A549 treated with CORT108297 at 1 μM for 4 hours (cell line): ENCODE measurements around the gene HAGHL. TPM values are rescaled to one million over a fixed set of nuclear protein-coding genes. Genes with fewer than 3 reads are reported as not detected.

Experiments used
- total RNA-seq: library from RNA; stranded (reverse); fragments of 200-300 nt; extraction: Qiagen RNA extraction; gene quantifications from 5 replicates; pipeline ENCODE4 v1.2.3, GENCODE V29; 2022

The HAGHL gene, protein sequence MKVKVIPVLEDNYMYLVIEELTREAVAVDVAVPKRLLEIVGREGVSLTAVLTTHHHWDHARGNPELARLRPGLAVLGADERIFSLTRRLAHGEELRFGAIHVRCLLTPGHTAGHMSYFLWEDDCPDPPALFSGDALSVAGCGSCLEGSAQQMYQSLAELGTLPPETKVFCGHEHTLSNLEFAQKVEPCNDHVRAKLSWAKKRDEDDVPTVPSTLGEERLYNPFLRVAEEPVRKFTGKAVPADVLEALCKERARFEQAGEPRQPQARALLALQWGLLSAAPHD
- total RNA-seq, result 13.9 to 21.0 TPM (median 20.3 TPM) in 5 replicates

DNA sequence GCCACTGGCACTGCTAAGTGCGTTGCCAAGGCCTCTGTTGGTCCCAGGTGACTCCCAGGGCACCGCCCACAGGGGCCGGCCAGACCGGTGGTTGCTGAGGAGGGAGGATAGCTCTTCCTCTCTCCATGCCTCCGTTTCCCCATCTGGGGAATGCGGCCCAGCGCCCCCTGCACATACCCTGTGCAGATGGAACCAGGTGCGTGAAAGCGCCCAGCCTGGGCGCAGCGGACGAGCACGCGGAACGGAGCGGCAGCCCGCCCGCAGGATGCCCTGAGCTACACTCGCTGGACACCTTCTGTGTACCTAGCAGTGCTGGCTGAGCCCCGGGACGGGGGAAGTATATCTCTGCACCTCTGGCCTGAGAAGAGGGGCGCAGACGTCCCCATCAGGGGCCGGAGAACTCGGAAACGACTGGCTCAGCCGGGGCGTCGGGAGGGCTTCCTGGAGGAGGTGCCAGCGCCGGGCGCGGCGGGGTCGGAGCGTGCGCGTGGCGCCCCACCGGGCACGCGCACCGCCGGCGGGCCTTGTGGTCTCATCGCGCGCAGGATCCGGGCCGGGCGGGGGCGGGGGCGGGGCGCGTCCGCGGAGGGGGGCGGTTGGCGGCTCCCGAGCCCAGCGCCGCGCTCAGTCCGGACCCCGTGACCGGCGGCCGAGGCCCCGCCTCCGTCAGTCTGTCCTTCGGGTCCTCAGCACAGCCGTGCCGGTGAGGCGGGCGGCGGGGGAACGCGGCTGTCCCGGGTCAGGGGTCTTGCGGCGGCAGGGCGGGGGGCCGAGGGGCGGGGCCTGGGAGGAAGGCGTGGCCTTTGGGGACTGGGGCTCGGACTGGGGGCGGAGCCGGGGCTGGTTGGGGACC lies at the start of gene HAGHL, which contains the start of gene CCDC78:
HAGHL (plus strand) TSS at position 669 of the 853 bp plus-strand sequence. CDS start 404 bp downstream, outside the sequence.
CCDC78 (minus strand) TSS at position 6 of the 853 bp plus-strand sequence. CDS start 76 bp downstream, outside the sequence.

DNA sequence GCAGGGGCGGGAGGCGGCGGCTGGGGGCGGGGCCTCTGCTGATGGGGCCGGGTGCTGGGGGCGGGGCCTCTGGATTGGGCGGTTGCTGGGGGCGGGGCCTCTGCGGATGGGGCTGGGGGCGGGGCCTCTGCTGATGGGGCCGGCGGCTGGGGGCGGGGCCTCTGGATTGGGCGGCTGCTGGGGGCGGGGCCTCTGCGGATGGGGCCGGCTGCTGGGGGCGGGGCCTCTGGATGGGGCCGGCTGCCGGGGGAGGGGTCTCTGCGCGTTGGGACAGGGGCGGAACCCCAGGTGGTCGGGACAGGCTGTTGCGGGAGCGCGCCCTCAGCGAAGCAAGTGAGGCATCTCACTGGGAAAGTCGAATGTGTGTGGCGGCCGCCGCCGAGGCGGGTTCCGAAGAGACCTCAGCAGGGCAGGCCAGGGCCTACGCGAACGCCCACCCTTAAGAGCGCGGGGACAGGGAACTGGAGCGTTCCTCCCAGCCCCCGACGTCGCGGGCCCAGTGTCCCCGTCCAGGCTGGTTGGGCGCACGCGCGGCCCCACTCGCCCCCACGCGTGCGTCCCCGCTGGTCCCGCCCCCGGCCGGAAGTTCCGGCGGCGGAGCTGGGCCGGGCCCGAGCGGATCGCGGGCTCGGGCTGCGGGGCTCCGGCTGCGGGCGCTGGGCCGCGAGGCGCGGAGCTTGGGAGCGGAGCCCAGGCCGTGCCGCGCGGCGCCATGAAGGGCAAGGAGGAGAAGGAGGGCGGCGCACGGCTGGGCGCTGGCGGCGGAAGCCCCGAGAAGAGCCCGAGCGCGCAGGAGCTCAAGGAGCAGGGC lies 46.9 kb upstream of the HAGHL start, which contains the start of gene STUB1:
STUB1 (plus strand) TSS at position 597 of the 811 bp plus-strand sequence; CDS start at position 713, 116 bp downstream.

DNA sequence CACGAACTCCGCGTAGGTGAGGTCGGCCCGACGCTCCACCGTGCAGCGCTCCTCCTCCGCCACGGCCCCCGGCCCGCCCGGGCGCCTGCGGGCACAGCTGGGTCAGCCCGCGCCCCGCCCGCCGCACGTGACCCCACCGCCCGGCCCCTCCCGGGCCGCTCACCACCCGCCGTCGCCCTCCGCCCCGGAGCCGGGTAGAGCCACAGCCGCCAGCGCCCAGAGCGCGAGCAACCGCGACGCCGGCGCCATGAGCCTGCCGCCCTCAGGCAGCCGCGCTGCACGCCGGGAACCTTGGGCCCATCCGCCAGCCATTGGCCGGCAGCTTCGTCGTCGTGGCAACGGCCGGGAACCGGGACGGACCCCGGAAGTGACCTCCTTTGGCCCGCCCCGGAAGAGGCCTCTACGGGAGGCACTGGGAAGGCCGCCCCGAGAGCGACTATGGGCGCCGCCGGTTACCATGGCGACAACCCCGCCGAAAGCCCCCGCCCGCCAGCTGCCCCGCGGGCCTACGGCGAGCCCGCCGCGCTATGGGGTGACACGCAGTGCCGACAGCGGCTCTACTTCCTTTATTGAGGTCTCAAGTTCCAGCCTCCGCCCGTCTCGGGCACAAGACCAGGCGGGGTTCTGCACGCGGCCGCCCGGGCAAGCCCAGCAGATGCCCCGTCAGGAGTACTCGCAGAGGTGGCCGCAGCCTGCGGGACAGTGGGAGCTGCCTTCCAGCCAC lies 42.7 kb upstream of the HAGHL start, which contains the start of gene JMJD8:
JMJD8 (minus strand) TSS at position 264 of the 724 bp plus-strand sequence; CDS start at position 249, 15 bp downstream.

DNA sequence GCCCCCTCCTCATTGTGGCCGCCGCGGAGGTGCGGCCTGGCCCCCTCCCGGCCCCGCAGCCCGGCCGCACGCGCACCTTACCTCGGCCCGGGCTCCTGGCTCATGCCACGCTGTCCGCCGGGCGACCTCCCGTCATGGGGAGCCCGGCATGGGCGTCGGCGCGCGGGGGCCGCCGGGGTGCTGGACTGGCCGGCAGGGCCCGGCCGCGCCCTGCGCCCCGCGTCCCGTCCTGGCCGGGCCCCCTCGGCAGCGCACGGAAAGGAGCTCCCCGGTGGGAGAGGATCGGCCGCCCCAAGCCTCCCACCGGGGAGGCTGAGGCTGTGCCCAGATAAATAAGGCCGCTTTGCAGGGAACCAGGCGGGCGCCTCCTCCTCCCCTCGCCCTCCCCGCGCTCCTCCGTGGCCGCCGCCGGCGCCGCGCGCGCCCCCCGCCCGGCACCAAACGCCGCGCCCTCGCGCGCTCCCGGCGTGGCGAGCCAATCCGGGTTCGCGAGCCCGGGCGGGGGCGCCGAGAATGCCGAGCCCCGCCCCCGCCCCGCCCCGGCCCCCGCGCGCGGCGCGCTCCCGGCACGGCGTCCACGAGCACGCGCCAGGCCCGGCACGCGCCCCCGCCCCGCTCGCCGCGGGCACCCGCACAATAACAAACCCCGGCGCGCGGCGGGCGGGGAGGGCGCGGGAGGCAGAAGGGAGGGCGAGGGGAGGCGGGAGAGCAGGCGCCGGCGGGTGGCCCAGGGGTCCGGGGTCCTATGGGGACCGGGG lies 21.3 kb upstream of the HAGHL start, which contains the start of gene FBXL16:
FBXL16 (minus strand) TSS at position 371 of the 758 bp plus-strand sequence. CDS start 8,396 bp downstream, outside the sequence.

DNA sequence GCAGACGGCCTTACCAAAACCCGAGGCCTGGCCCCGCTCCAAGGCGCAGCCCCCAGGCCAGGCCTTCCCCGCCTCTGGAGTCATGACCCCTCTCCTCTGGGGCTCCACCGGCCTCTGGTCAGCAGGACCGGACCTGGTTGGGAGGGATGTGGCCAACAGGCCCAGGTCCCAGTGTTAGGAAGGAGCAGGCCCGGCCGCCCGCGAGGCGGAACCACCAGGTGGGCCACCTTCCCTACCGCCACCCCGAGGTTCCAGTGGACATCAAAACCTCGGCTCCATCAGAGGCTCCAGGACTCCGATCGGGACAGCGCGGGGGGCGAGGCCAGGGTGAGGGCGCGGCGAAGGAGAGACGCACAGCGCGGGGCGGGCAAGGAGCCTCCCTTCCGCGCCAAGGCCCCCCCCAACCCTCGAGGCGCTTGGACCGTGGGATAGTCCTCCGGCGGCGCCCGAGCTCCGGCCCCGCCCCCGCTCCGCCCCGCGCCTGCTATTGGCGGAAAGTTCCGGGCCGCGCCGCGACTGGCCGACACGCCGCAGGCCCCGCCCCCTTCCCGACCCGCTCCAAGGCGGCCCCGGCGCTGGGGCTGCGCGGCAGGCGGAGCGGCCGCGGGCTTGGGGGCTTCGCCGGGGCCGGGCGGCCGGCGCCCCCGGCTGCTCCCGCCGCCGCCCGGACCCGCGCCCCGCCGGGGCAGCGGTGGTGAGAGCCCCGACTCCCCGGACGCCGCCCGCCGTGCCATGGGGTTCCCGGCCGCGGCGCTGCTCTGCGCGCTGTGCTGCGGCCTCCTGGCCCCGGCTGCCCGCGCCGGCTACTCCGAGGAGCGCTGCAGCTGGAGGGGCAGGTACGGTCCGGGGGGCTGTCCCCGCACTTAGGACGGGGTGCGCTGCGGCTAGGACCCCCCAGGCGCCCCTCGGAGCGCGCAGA lies 12.1 kb upstream of the HAGHL start, which contains the start of gene METRN:
METRN (plus strand) TSS at position 561 of the 919 bp plus-strand sequence; CDS start at position 733, 172 bp downstream.

DNA sequence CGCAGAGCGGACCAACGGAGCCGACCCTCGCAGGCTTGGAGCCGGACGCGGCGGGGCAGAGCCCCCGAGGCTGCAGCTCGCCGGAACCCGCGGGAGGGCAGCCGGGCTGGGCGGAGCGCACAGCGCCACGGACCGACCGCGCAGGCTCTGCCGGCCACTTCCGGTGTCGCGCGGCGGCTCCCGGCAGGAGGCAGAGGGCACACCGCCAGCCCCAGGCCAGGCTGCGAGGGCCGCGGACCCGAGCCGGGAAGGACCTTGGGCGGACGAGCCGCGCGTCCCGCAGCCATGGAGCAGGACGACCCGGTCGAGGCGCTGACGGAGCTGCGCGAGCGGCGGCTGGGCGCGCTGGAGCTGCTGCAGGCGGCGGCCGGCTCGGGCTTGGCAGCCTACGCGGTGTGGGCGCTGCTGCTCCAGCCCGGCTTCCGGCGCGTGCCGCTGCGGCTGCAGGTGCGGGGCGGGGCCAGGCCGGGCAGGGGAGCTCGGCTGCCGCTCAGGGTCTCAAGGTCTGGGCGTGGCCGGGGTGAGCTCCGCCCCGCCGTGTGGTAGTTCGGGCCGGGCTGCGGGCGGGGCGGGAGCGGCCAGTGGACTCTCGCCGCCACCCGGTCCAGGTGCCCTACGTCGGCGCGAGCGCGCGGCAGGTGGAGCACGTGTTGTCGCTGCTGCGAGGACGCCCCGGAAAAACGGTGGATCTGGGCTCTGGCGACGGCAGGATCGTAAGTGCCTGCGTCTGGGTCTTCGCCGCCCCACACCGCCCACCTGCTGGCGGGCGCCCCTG lies 5.7 kb upstream of the HAGHL start, which contains the start of gene ANTKMT:
ANTKMT (plus strand) TSS at position 157 of the 775 bp plus-strand sequence; CDS start at position 286, 129 bp downstream.

DNA sequence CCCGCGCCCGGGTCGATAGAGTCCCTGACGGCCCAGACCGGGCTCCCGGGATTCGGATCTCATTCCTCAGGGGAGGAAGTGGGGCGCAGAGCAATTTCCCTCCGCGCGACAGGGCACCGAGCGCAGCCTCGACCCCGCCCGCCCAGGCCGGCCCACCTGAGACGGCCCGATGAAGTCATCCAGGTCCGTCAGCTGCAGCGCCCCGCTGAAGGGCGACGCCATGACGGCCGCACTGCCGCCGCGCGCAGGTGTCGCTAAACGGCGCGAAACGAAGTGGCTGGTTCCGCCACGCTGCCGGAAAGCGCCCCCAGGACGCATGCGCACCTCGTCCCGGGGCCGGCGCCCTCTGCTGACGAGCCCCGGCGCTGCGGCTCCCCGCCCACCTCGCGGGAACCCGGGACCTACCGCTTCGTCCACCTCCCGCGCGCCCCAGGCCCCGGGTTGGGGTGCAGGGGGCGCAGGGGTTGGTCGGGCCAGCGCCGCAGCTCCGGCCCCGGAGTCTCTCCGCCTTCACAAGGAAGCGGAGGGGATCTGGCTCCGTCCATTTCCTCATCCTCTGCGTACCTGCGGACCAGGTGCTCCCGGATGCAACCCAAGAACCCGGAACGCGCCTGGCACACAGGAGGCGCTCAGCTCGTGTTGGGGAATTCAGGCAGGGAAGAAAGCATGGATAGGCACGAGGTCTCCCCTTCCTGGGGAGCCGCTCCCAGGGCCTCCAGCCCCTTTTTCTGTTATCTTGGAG lies 14.0 kb downstream of the HAGHL start, which contains the start of gene CIAO3:
CIAO3 (minus strand) TSS at position 234 of the 742 bp plus-strand sequence; CDS start at position 222, 12 bp downstream.

DNA sequence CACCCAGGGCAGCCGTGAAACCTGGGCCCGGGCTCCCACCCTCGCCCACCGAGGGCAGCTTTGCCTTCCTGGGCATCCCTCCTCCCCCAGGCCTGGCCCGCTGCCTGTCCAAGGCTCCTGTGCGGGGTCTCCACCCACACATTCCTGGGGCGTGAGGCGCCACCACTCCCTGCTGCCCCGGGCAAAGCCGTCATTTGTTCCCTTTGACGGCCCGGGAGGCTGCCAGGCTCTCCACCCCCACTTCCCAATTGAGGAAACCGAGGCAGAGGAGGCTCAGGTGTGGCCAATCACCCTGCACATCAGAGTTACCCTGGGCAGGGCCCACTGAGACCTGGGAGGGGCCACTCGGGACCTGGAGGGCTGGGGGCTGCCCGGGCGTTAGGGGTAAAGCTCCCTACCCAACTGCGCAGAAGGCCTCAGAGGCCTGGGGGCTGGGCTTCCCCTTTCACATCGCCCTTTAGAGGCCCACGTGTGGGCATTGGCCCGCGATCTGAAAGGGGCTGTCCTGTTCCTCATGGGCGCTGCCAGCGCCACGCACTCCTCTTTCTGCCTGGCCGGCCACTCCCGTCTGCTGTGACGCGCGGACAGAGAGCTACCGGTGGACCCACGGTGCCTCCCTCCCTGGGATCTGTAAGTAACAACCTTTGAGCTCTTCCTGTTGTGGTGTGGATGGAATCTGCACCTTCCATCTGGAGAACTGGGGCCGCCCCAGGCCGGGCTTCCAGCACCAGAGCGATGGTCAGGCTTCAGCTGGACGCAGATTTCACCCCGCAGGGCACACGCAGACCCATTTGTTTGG lies 33.8 kb downstream of the HAGHL start, which contains the start of gene MSLN:
MSLN (plus strand) TSS at position 190 of the 799 bp plus-strand sequence. CDS start 1,947 bp downstream, outside the sequence.

Other genes starting within 250 kb of the HAGHL start
- gene CAPN15, start 199.4 kb upstream of the HAGHL start, total RNA-seq, result 43.1 to 85.3 TPM (median 79.8 TPM) in 5 replicates
- gene PRR35, start 166.7 kb upstream of the HAGHL start, total RNA-seq, result 0.11 to 0.21 TPM (median 0.16 TPM) in 5 replicates
- gene NHLRC4, start 160.1 kb upstream of the HAGHL start, total RNA-seq, result 0.18 to 0.31 TPM (median 0.23 TPM) in 5 replicates
- 29.7 to 46.5 TPM (median 42.0 TPM) in 5 replicates for gene PIGQ, start 157.1 kb upstream of the HAGHL start, total RNA-seq
- gene RAB40C, start 137.0 kb upstream of the HAGHL start, total RNA-seq, result 13.6 to 21.0 TPM (median 19.8 TPM) in 5 replicates
- gene WFIKKN1, start 96.1 kb upstream of the HAGHL start, total RNA-seq, result 0.10 to 0.22 TPM (median 0.17 TPM) in 5 replicates
- 80.2 to 152 TPM (median 145 TPM) in 5 replicates for gene METTL26, start 90.8 kb upstream of the HAGHL start, total RNA-seq
- gene MCRIP2, start 85.3 kb upstream of the HAGHL start, total RNA-seq, result 18.9 to 46.8 TPM (median 43.8 TPM) in 5 replicates
- gene WDR90, start 77.7 kb upstream of the HAGHL start, total RNA-seq, result 15.6 to 33.0 TPM (median 31.9 TPM) in 5 replicates
- gene RHOT2, start 59.0 kb upstream of the HAGHL start, total RNA-seq, result 60.9 to 107 TPM (median 100 TPM) in 5 replicates
- 0.35 to 2.0 TPM (median 1.6 TPM) in 5 replicates for gene RHBDL1, start 51.4 kb upstream of the HAGHL start, total RNA-seq
- gene STUB1, start 46.7 kb upstream of the HAGHL start, total RNA-seq, result 81.2 to 132 TPM (median 119 TPM) in 5 replicates
- gene JMJD8, start 42.8 kb upstream of the HAGHL start, total RNA-seq, result 59.4 to 85.3 TPM (median 82.4 TPM) in 5 replicates
- gene WDR24, start 36.7 kb upstream of the HAGHL start, total RNA-seq, result 4.4 to 6.5 TPM (median 6.0 TPM) in 5 replicates
- 2.7 to 5.7 TPM (median 5.3 TPM) in 5 replicates for gene FBXL16, start 21.3 kb upstream of the HAGHL start, total RNA-seq
- gene METRN, start 12.0 kb upstream of the HAGHL start, total RNA-seq, result 68.1 to 229 TPM (median 214 TPM) in 5 replicates
- 27.8 to 63.8 TPM (median 62.1 TPM) in 5 replicates for gene ANTKMT, start 6.0 kb upstream of the HAGHL start, total RNA-seq
- 3.5 to 7.1 TPM (median 6.3 TPM) in 5 replicates for gene CCDC78, start 663 bp upstream of the HAGHL start, total RNA-seq
- gene CIAO3, start 13.9 kb downstream of the HAGHL start, total RNA-seq, result 19.6 to 27.7 TPM (median 25.6 TPM) in 5 replicates
- 2.1 to 3.7 TPM (median 2.5 TPM) in 5 replicates for gene MSLN, start 33.6 kb downstream of the HAGHL start, total RNA-seq
- 33.6 to 55.9 TPM (median 53.5 TPM) in 5 replicates for gene RPUSD1, start 61.3 kb downstream of the HAGHL start, total RNA-seq
- gene CHTF18, start 61.5 kb downstream of the HAGHL start, total RNA-seq, result 15.9 to 33.5 TPM (median 29.7 TPM) in 5 replicates
- not detected in 5 replicates for gene GNG13, start 73.6 kb downstream of the HAGHL start, total RNA-seq
- 7.6 to 11.4 TPM (median 9.1 TPM) in 5 replicates for gene LMF1, start 243.9 kb downstream of the HAGHL start, total RNA-seq